HG02642 (cell line): Measurements from ENCODE around the gene FLNC.

ENCODE experiments used
- ATAC-seq: cut with Tn5 transposase; IDR thresholded peaks from one replicate; pipeline ENCODE4 v1.9.1; 2021; ENCODE audit warnings: mild to moderate bottlenecking; ENCODE audit not compliant: unreplicated experiment, poor library complexity

Gene FLNC

GRCh38 chr7:128842674-128843641 lies 12.8 kb downstream of the FLNC start:
- ATAC-seq = no peak

- ATAC-seq = no peak
Observed at GRCh38 chr7:128843938-128844621, 13.9 kb downstream of the FLNC start.

- ATAC-seq = no peak
Observed at GRCh38 chr7:128844777-128845311, 14.6 kb downstream of the FLNC start.

DNA sequence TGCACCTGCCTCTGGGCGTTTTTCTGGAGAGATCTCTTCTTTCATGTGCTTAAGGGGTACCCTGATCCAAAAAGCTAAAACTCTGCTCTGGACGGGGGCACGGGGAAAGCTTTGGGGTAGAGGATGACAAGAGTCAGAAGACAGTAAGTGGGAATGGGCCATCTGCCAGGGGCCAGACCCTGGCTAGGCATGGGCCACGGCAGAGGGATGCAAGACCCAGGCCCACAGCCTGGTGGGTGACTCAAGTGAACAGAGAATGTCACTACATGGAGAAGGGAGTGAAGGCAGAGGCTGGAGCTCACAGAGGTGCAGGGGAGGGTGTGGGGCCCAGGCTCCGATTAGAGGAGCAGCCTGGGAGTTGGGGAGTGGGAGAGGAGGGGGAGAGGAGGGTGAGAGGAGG lies 15.3 kb downstream of the FLNC start:
- ATAC-seq = no peak

- ATAC-seq = no peak
Observed at GRCh38 chr7:128845987-128846386, 15.8 kb downstream of the FLNC start.

DNA sequence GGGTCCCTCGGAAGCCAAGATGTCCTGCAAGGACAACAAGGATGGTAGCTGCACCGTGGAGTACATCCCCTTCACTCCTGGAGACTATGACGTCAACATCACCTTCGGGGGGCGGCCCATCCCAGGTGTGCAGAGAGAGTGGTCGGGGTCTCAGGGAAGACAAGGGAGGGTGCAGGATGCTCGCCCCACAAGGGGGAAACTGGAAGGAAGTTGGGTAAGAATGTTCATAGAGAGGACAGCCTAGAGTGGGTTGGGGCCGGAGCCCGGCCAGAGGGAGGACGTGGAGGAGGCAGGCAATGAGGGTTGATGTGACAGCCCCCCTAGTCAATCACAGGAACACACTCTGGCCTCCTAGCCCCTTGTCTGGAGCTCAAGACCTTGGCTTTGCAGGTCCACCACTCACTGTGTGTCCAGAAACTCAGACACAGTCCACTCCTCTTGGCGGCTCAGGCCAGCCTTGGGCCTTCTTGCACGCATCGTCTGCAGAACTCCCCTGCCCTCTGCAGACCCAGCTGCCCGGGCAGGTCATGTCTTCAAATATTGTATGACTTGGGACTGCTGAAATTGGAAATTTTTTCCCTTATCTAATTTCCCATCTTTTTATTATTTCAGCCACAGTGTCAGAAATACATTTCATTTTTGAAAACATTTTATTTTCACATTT lies 16.7 kb downstream of the FLNC start:
- ATAC-seq = no peak

GRCh38 chr7:128847721-128848211 lies 17.6 kb downstream of the FLNC start:
- ATAC-seq = no peak

DNA sequence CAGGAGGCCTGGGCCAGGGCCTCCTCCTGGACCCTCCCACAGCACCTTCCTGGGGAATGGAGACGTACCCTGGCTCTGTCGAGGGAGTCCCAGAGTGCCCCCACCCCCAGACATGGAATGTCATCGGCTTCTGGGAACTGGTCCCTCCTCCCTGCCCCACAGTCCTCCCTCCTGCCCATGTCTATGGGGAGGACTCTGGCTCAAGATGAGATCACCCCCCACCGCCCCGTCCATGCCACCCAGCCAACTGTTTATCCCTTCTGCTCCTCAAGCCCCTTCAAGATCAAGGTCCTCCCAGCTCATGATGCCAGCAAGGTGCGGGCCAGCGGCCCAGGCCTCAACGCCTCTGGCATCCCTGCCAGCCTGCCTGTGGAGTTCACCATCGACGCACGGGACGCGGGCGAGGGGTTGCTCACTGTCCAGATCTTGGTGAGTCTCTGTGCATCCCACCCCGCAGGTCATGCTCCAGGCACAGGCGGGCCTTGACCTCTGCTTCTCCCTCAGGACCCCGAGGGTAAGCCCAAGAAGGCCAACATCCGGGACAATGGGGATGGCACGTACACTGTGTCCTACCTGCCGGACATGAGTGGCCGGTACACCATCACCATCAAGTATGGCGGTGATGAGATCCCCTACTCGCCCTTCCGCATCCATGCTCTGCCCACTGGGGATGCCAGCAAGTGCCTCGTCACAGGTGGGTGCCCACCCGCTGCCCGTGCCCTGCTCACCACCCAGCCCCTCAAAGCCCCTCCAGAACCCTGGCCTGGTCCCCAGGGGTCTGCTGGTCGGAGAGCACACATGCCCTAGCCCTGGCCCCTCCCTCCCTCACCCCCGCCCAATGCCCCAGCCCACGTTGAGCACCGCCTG lies 18.3 kb downstream of the FLNC start:
- ATAC-seq = no peak

DNA sequence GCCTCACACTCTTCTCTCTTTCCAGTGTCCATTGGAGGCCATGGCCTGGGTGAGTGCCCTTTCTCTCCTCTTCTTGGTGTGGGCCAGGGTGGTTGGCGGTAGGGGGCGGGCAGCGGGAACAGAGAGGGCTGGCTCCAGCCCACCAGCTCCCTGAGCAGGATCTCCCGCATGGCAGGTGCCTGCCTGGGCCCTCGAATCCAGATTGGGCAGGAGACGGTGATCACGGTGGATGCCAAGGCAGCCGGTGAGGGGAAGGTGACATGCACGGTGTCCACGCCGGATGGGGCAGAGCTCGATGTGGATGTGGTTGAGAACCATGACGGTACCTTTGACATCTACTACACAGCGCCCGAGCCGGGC lies 18.9 kb downstream of the FLNC start:
- no peak for ATAC-seq

GRCh38 chr7:128849804-128850490 lies 19.7 kb downstream of the FLNC start:
- ATAC-seq = no peak

GRCh38 chr7:128852537-128853254 lies 22.5 kb downstream of the FLNC start:
- no peak for ATAC-seq

DNA sequence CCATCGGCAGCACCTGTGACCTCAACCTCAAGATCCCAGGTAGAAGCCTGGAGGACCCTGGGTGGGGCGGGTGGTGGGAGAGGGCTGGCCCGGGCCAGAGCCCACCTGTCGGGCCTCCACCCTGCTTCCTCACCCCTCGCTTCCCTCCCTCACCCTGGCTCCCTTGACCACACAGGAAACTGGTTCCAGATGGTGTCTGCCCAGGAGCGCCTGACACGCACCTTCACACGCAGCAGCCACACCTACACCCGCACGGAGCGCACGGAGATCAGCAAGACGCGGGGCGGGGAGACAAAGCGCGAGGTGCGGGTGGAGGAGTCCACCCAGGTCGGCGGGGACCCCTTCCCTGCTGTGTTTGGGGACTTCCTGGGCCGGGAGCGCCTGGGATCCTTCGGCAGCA lies 23.6 kb downstream of the FLNC start:
- ATAC-seq = no peak

- no peak for ATAC-seq
Observed at GRCh38 chr7:128854396-128854795, 24.2 kb downstream of the FLNC start.

- ATAC-seq = no peak
Observed at GRCh38 chr7:128855559-128855958, 25.4 kb downstream of the FLNC start.

- ATAC-seq = no peak
Observed at GRCh38 chr7:128856001-128856718, 26.0 kb downstream of the FLNC start.

DNA sequence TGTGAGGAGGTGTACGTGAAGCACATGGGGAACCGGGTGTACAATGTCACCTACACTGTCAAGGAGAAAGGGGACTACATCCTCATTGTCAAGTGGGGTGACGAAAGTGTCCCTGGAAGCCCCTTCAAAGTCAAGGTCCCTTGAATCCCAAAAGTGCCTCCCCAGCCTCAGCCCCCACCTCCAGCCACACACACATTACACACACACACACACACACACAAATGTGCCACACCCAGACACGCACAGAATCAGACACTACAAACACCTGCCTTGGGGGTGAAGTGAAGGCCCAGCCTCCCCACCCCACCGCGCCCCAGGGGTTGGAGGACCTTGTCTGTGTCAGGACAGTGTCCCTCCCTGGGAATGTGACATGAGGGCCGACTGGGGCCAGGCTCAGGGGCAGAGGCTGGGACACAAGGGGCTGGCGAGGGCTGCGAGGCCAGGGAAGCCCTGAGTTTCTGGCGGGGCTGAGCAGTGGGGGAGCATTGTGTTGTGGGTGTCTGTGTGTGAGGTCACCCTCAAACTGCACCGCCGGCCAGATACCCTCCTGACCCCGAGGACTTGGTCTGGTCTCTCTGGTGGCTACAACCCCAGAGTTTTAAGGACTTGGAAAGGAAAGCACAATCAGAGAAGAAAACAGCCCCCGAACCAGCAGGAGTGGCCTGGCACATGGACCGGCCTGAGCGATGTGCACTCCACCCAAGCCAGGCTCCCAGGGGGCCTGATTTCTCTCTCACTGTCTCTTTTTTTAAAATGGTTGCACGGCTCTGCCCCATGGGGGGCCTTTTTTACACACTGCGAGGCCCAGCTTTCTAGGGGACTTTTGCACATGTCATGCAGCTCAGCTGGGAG lies 28.4 kb downstream of the FLNC start:
- ATAC-seq = no peak
